Smooth muscle cell (in vitro differentiated cells): ENCODE data around the gene MMP24OS. TPM values are rescaled to one million over a fixed set of nuclear protein-coding genes. Genes with fewer than 3 reads are reported as not detected.

Source experiments
- DNase-seq: peaks from one replicate; lab custom pipeline; 2025; ENCODE audit not compliant: unreplicated experiment; lab: John Stamatoyannopoulos, UW
- H2AFZ ChIP-seq: fragments of 200-600 bp; sonication (generic); 2 replicates; pipeline ENCODE4 v1.6.0; 2016; ENCODE audit warnings: antibody characterized with exemption, low read depth, mild to moderate bottlenecking
- H3F3A ChIP-seq: fragments of 200-600 bp; sonication (generic); 2 replicates; pipeline ENCODE4 v1.6.0; 2017; ENCODE audit warnings: antibody characterized with exemption, low read depth
- H3K27ac ChIP-seq: fragments of 200-600 bp; sonication (generic); 2 replicates; pipeline ENCODE4 v1.5.1; 2016; ENCODE audit warnings: low read depth, mild to moderate bottlenecking
- H3K27me3 ChIP-seq: fragments of 200-600 bp; sonication (generic); 2 replicates; pipeline ENCODE4 v1.6.1; 2016; ENCODE audit warnings: low read depth, mild to moderate bottlenecking
- H3K36me3 ChIP-seq: fragments of 200-600 bp; sonication (generic); 2 replicates; pipeline ENCODE4 v1.5.1; 2016; ENCODE audit warnings: low read depth
- H3K4me1 ChIP-seq: fragments of 200-600 bp; sonication (generic); 2 replicates; pipeline ENCODE4 v1.5.1; 2016; ENCODE audit warnings: low read depth
- H3K4me2 ChIP-seq: fragments of 200-600 bp; sonication (generic); 2 replicates; pipeline ENCODE4 v1.6.0; 2016; ENCODE audit warnings: mild to moderate bottlenecking
- H3K4me3 ChIP-seq: fragments of 200-600 bp; sonication (generic); 2 replicates; pipeline ENCODE4 v1.5.1; 2016; ENCODE audit warnings: mild to moderate bottlenecking
- H3K79me2 ChIP-seq: fragments of 200-600 bp; sonication (generic); 2 replicates; pipeline ENCODE4 v1.6.0; 2016; ENCODE audit warnings: low read depth, mild to moderate bottlenecking
- H3K9ac ChIP-seq: fragments of 200-600 bp; sonication (generic); 2 replicates; pipeline ENCODE4 v1.6.0; 2016; ENCODE audit warnings: low read depth
- H3K9me3 ChIP-seq: fragments of 200-600 bp; sonication (generic); replicated peaks from 2 replicates; pipeline ENCODE4 v1.5.1; 2016; ENCODE audit warnings: low read depth
- H4K20me1 ChIP-seq: fragments of 200-600 bp; sonication (generic); 2 replicates; pipeline ENCODE4 v1.6.0; 2016; ENCODE audit warnings: low read depth
- CTCF ChIP-seq: fragments of 200-600 bp; sonication (generic); IDR thresholded peaks from 2 replicates; pipeline ENCODE4 v1.5.1; 2017; ENCODE audit warnings: borderline replicate concordance, mild to moderate bottlenecking, antibody characterized with exemption; ENCODE audit not compliant: insufficient read depth, poor library complexity, severe bottlenecking
- WGBS: methylation state at CpG from one replicate; pipeline ENCODE4 v1.1.7; 2016; ENCODE audit warnings: low lambda C conversion rate; 5-methylcytosine and 5-hydroxymethylcytosine counted together
- polyA plus RNA-seq: library from polyadenylated mRNA; unstranded; fragments of >200 nt; fragmentation: Nextera tagmentation; extraction: Ambion mirVana; gene quantifications from 2 replicates; pipeline ENCODE4 v1.2.1, GENCODE V29; 2016
- total RNA-seq: library from RNA; depleted of rRNA; stranded (reverse); fragments of >200 nt; gene quantifications from 2 replicates; pipeline ENCODE4 v1.2.3, GENCODE V29; 2014

Gene MMP24OS
- total and polyA plus RNA-seq, 2 experiments from 2014 or later = 14.3 to 44.7 TPM

GRCh38 chr20:35293303-35294292 is 15.7 kb upstream of the MMP24OS start:
- H3K9ac ChIP-seq = no peak overlapping the region
- no peaks in the 10 kb centered on the region for H3K79me2 ChIP-seq
- no peak overlapping the region for H2AFZ ChIP-seq
- H3F3A ChIP-seq = no peaks in the 10 kb centered on the region
- H3K27ac ChIP-seq = no peak overlapping the region
- no peaks in the 10 kb centered on the region for H3K9me3 ChIP-seq
- 96% methylated on average over 19 of the region's 19 CpGs for WGBS
- H3K4me3 ChIP-seq = no peak overlapping the region
- no peaks in the 10 kb centered on the region for H3K4me1 ChIP-seq
- H3K4me2 ChIP-seq = no peak overlapping the region
- H3K27me3 ChIP-seq = no peaks in the 10 kb centered on the region
- no peak for TF ChIP-seq CTCF
- H3K36me3 ChIP-seq = no peaks in the 10 kb centered on the region
- DNase-seq = no peak
- H4K20me1 ChIP-seq = no peaks in the 10 kb centered on the region

DNA sequence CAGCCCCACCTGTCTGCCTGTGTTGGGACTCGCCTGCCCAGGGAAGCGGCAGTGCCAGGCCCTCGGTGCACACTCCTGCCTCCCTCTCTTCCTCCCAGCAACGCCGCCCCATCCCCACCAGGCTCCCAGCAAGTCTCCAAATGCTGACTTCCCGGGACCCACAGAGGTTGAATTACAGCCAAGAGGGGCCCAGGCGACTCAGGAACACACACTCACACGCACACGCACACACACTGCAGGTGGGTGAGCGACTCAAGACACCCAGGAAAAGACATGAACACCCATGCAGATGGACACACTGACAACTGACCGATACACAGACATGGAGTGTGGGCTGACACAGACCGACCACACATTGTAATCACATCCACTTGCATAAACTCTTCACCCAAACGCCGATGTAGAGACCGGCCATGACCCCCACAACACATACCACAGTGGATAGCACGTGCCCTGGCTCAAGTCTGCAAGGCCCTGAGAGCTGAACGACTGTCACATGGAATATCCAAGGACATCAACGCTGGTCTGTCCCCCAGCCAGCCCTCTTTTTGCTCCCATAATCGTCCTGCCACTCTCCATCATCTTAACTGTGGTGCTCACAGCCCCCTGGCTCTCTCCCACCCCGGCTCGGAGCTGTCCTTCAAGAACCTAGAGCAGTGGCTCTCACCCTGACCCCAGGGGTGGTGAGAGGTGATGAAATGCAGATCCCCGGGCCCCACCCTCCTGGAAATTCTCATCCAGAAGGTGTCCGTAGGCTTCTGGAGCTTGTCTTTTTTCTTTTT is 14.8 kb upstream of the MMP24OS start:
- Histone ChIP-seq H3K9ac (no peak overlapping the region), H3K27me3 (no peaks in the 10 kb centered on the region), H3K4me2 (no peak overlapping the region), H3K27ac (no peak overlapping the region), H3K79me2 (no peaks in the 10 kb centered on the region), H4K20me1 (no peaks in the 10 kb centered on the region), H3F3A (no peaks in the 10 kb centered on the region), H3K9me3 (no peaks in the 10 kb centered on the region), H3K4me1 (no peaks in the 10 kb centered on the region), H3K36me3 (no peaks in the 10 kb centered on the region), H2AFZ (no peak overlapping the region), H3K4me3 (no peak overlapping the region)
- DNase-seq = no peak
- 80% methylated on average over 23 of the region's 23 CpGs for WGBS
- TF ChIP-seq CTCF = no peak

GRCh38 chr20:35291654-35292503 is 14.0 kb upstream of the MMP24OS start, which contains the start of gene FAM83C:
Gene FAM83C (minus strand): TSS chr20:35292425. CDS start chr20:35292304, 121 bp downstream.
- 92% methylated on average over 39 of the region's 40 CpGs for WGBS
- Histone ChIP-seq H3F3A (no peaks in the 10 kb centered on the region), H4K20me1 (no peaks in the 10 kb centered on the region), H3K4me1 (no peaks in the 10 kb centered on the region), H2AFZ (no peak within 1 kb of the TSS), H3K36me3 (no peaks in the 10 kb centered on the region), H3K79me2 (no peaks in the 10 kb centered on the region), H3K4me2 (no peak within 1 kb of the TSS), H3K27me3 (no peaks in the 10 kb centered on the region), H3K4me3 (no peak within 1 kb of the TSS), H3K27ac (no peak within 1 kb of the TSS), H3K9me3 (no peaks in the 10 kb centered on the region), H3K9ac (no peak within 1 kb of the TSS)
- DNase-seq = no peak
- TF ChIP-seq CTCF = no peak
